HepG2 (cell line): ENCODE results near the gene FAT1.

Experiments used
- EP300 ChIP-seq, 3 experiments: sonication (generic) in 1 of 3; formaldehyde crosslinking in 1 of 3; IDR thresholded peaks; 2 replicates each; pipeline versions ENCODE4 v1.5.1 to v1.6.1; 2011 to 2020; ENCODE audit warnings: low read depth in 2 of 3, low read length in 2 of 3, borderline replicate concordance in 1 of 3, improper control_type of control experiment in 1 of 3, mild to moderate bottlenecking in 1 of 3, missing genetic modification reagents in 1 of 3, moderate library complexity in 1 of 3
- TCF7L2 ChIP-seq: IDR thresholded peaks from 2 replicates; pipeline ENCODE4 v1.6.1; 2011; ENCODE audit warnings: mild to moderate bottlenecking, low read depth, low read length, moderate library complexity
- ZFP36 ChIP-seq: fragments of 150-350 bp; IDR thresholded peaks from 2 replicates; pipeline ENCODE4 v1.6.1; 2018; ENCODE audit warnings: borderline replicate concordance, low read length, low read depth; ENCODE audit not compliant: partially characterized antibody
- ZNF263 ChIP-seq: sonication (generic); formaldehyde crosslinking; IDR thresholded peaks from 2 replicates; pipeline ENCODE4 v1.4.0; 2020; ENCODE audit warnings: missing genetic modification reagents
- TF ChIP-seq, protein P1 (sequence below), 2 experiments: sonication (generic) in 1 of 2; formaldehyde crosslinking in 1 of 2; IDR thresholded peaks; 2 replicates each; pipeline versions ENCODE4 v1.5.1 to v1.6.1; 2011 to 2020; ENCODE audit warnings: borderline replicate concordance in 1 of 2, low read depth in 1 of 2, low read length in 1 of 2, mild to moderate bottlenecking in 1 of 2, missing genetic modification reagents in 1 of 2, moderate library complexity in 1 of 2
- TF ChIP-seq, protein P2 (sequence below): sonication (generic); formaldehyde crosslinking; IDR thresholded peaks from 2 replicates; pipeline ENCODE4 v1.5.0; 2020; ENCODE audit warnings: mild to moderate bottlenecking, missing genetic modification reagents, moderate library complexity
- TF ChIP-seq, protein P3 (sequence below): sonication (generic); formaldehyde crosslinking; IDR thresholded peaks from 2 replicates; pipeline ENCODE4 v1.4.0; 2020; ENCODE audit warnings: missing genetic modification reagents
- TF ChIP-seq, protein P4 (sequence below): sonication (generic); formaldehyde crosslinking; IDR thresholded peaks from 2 replicates; pipeline ENCODE4 v1.4.0; 2020; ENCODE audit warnings: low read depth, missing genetic modification reagents

DNA sequence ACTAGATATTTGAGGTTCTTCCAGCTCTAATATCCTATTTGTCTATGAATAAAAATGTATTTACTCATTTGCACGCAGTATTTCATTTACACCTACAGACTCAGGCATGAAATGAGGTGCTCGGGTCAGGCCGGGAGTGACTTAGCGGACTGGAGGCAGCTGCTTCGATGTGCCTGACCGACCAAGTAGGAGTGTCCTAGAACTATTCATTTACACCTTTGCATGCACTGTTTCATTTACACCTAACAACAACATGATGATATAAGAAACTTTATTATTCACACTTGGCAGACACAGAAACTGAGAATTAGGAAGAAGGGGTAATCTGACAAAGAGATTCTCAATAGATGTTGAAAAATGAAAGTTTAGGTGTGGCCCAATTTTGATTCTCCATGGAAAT, 28.7 kb upstream of the FAT1 start:
- TF ChIP-seq TCF7L2 (no peak), EP300 (IDR thresholded peaks at IDR 0.05; ENCODE audit: low read depth in 2 of 2, low read length in 2 of 2) (no peak), EP300 (CRISPR knock-in tag; IDR thresholded peaks at IDR 0.05; ENCODE audit: borderline replicate concordance) (no peak), ZNF263 (no peak), ZFP36 (no peak)
- TF ChIP-seq, protein P1, sequence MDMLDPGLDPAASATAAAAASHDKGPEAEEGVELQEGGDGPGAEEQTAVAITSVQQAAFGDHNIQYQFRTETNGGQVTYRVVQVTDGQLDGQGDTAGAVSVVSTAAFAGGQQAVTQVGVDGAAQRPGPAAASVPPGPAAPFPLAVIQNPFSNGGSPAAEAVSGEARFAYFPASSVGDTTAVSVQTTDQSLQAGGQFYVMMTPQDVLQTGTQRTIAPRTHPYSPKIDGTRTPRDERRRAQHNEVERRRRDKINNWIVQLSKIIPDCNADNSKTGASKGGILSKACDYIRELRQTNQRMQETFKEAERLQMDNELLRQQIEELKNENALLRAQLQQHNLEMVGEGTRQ (IDR thresholded peaks at IDR 0.05; ENCODE audit: low read depth, low read length): no peak
- TF ChIP-seq, protein P1 (CRISPR knock-in tag; IDR thresholded peaks at IDR 0.05; ENCODE audit: borderline replicate concordance): no peak
- TF ChIP-seq, protein P2, sequence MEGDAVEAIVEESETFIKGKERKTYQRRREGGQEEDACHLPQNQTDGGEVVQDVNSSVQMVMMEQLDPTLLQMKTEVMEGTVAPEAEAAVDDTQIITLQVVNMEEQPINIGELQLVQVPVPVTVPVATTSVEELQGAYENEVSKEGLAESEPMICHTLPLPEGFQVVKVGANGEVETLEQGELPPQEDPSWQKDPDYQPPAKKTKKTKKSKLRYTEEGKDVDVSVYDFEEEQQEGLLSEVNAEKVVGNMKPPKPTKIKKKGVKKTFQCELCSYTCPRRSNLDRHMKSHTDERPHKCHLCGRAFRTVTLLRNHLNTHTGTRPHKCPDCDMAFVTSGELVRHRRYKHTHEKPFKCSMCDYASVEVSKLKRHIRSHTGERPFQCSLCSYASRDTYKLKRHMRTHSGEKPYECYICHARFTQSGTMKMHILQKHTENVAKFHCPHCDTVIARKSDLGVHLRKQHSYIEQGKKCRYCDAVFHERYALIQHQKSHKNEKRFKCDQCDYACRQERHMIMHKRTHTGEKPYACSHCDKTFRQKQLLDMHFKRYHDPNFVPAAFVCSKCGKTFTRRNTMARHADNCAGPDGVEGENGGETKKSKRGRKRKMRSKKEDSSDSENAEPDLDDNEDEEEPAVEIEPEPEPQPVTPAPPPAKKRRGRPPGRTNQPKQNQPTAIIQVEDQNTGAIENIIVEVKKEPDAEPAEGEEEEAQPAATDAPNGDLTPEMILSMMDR (CRISPR knock-in tag): no peak
- TF ChIP-seq, protein P3, sequence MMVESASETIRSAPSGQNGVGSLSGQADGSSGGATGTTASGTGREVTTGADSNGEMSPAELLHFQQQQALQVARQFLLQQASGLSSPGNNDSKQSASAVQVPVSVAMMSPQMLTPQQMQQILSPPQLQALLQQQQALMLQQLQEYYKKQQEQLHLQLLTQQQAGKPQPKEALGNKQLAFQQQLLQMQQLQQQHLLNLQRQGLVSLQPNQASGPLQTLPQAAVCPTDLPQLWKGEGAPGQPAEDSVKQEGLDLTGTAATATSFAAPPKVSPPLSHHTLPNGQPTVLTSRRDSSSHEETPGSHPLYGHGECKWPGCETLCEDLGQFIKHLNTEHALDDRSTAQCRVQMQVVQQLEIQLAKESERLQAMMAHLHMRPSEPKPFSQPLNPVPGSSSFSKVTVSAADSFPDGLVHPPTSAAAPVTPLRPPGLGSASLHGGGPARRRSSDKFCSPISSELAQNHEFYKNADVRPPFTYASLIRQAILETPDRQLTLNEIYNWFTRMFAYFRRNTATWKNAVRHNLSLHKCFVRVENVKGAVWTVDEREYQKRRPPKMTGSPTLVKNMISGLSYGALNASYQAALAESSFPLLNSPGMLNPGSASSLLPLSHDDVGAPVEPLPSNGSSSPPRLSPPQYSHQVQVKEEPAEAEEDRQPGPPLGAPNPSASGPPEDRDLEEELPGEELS: no peak
- TF ChIP-seq, protein P4, sequence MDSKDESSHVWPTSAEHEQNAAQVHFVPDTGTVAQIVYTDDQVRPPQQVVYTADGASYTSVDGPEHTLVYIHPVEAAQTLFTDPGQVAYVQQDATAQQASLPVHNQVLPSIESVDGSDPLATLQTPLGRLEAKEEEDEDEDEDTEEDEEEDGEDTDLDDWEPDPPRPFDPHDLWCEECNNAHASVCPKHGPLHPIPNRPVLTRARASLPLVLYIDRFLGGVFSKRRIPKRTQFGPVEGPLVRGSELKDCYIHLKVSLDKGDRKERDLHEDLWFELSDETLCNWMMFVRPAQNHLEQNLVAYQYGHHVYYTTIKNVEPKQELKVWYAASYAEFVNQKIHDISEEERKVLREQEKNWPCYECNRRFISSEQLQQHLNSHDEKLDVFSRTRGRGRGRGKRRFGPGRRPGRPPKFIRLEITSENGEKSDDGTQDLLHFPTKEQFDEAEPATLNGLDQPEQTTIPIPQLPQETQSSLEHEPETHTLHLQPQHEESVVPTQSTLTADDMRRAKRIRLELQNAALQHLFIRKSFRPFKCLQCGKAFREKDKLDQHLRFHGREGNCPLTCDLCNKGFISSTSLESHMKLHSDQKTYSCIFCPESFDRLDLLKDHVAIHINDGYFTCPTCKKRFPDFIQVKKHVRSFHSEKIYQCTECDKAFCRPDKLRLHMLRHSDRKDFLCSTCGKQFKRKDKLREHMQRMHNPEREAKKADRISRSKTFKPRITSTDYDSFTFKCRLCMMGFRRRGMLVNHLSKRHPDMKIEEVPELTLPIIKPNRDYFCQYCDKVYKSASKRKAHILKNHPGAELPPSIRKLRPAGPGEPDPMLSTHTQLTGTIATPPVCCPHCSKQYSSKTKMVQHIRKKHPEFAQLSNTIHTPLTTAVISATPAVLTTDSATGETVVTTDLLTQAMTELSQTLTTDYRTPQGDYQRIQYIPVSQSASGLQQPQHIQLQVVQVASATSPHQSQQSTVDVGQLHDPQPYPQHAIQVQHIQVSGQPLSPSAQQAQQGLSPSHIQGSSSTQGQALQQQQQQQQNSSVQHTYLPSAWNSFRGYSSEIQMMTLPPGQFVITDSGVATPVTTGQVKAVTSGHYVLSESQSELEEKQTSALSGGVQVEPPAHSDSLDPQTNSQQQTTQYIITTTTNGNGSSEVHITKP (CRISPR knock-in tag): no peak
